Ishikawa (cell line): Measurements from ENCODE around the gene PLXNC1.

Experiments
- CEBPB ChIP-seq: IDR thresholded peaks from 2 replicates; pipeline ENCODE4 v1.6.1; 2012
- CREB1 ChIP-seq: IDR thresholded peaks from 2 replicates; pipeline ENCODE4 v1.6.1; 2012; ENCODE audit warnings: low read depth
- EGR1 ChIP-seq: IDR thresholded peaks from 2 replicates; pipeline ENCODE4 v1.6.1; 2012
- EP300 ChIP-seq: IDR thresholded peaks from 2 replicates; pipeline ENCODE4 v1.6.1; 2012; ENCODE audit warnings: borderline replicate concordance
- FOXM1 ChIP-seq: IDR thresholded peaks from 2 replicates; pipeline ENCODE4 v1.6.1; 2012; ENCODE audit warnings: low read depth, borderline replicate concordance
- MAX ChIP-seq: IDR thresholded peaks from 2 replicates; pipeline ENCODE4 v1.6.1; 2012
- NFIC ChIP-seq: IDR thresholded peaks from 2 replicates; pipeline ENCODE4 v1.6.1; 2012
- RAD21 ChIP-seq: IDR thresholded peaks from 2 replicates; pipeline ENCODE4 v1.6.1; 2012; ENCODE audit warnings: low read depth
- REST ChIP-seq: IDR thresholded peaks from 2 replicates; pipeline ENCODE4 v1.6.1; 2012; ENCODE audit warnings: low read depth, mild to moderate bottlenecking
- TAF1 ChIP-seq: IDR thresholded peaks from 2 replicates; pipeline ENCODE4 v1.6.1; 2012; ENCODE audit warnings: low read depth, mild to moderate bottlenecking
- TCF12 ChIP-seq: IDR thresholded peaks from 2 replicates; pipeline ENCODE4 v1.6.1; 2012; ENCODE audit warnings: low read depth
- TEAD4 ChIP-seq: IDR thresholded peaks from 2 replicates; pipeline ENCODE4 v1.6.1; 2012
- YY1 ChIP-seq: IDR thresholded peaks from 2 replicates; pipeline ENCODE4 v1.6.1; 2012; ENCODE audit warnings: low read depth
- ZBTB7A ChIP-seq: IDR thresholded peaks from 2 replicates; pipeline ENCODE4 v1.6.1; 2012; ENCODE audit warnings: low read depth
- TF ChIP-seq, protein P1 (sequence below): IDR thresholded peaks from 2 replicates; pipeline ENCODE4 v1.6.1; 2012

PLXNC1 gene

DNA sequence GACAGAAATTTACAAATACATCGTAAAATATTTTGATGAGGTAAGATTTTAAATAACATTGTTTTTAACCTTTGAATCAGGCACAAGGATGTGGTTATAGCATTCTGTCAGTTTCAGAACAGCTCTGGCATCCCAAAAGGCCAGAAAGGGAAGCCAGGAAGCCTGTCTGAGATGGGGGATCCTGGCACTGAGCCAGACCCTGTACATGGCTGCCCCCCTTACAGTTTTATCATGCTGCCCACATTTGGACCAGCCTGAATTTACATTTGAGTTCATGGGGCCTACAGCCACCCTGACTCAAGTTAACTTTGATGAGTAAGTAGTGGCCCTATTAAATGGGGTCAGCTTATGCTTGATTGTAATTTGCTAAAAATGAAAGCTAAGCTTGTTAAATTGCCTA is 155.6 kb downstream of the PLXNC1 start:
- no peak for TF ChIP-seq RAD21
- TF ChIP-seq, protein P1, sequence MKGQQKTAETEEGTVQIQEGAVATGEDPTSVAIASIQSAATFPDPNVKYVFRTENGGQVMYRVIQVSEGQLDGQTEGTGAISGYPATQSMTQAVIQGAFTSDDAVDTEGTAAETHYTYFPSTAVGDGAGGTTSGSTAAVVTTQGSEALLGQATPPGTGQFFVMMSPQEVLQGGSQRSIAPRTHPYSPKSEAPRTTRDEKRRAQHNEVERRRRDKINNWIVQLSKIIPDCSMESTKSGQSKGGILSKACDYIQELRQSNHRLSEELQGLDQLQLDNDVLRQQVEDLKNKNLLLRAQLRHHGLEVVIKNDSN = no peak

- TF ChIP-seq EP300 = no peak
- no peak for TF ChIP-seq FOXM1
- no peak for TF ChIP-seq TEAD4
- TF ChIP-seq EGR1 = no peak
- no peak for TF ChIP-seq TCF12
- TF ChIP-seq YY1 = no peak
Observed at GRCh38 chr12:94304566-94305061, 156.2 kb downstream of the PLXNC1 start.

- TF ChIP-seq REST (no peak), TCF12 (no peak), YY1 (no peak), ZBTB7A (no peak), EP300 (no peak), FOXM1 (no peak), MAX (no peak), RAD21 (no peak), EGR1 (no peak), CREB1 (no peak), TAF1 (no peak), TEAD4 (no peak), CEBPB (no peak)
- TF ChIP-seq, protein P1 = no peak
Observed at GRCh38 chr12:94305130-94305957, 157.0 kb downstream of the PLXNC1 start.

DNA sequence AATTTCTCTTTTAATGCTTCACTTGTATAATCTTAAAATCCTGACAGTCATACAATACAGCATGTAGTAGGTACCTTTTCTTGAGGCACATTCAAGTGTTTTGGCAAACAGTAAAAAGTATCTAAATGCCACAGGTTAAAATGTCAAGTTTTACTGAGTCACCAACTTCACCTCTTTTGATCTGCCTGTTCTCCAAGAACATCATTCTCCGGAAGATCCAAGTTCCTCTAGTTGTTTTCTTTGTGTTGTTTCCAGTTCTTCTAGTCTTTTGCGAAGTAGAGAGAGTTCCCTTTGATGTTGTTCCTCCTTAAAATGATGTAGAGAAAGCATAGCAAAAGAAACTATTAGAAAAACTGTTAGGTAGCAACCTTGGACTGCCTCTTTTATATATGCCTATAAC is 160.2 kb downstream of the PLXNC1 start:
- TF ChIP-seq CREB1 = no peak
- TF ChIP-seq EGR1 = no peak
- no peak for TF ChIP-seq TCF12
- TF ChIP-seq REST = no peak
- TF ChIP-seq MAX = no peak
- TF ChIP-seq ZBTB7A = no peak
- no peak for TF ChIP-seq EP300
- TF ChIP-seq FOXM1 = no peak
- TF ChIP-seq YY1 = no peak
- TF ChIP-seq TAF1 = no peak
- TF ChIP-seq CEBPB = no peak
- no peak for TF ChIP-seq NFIC
- no peak for TF ChIP-seq TEAD4
- TF ChIP-seq, protein P1 = no peak
- no peak for TF ChIP-seq RAD21

GRCh38 chr12:94309373-94309772 is 161.0 kb downstream of the PLXNC1 start:
- TF ChIP-seq REST (no peak), EP300 (no peak), YY1 (no peak), ZBTB7A (no peak), CEBPB (no peak), CREB1 (no peak), TCF12 (no peak), TAF1 (no peak), EGR1 (no peak), NFIC (no peak), RAD21 (no peak), FOXM1 (no peak), TEAD4 (no peak), MAX (no peak)
- TF ChIP-seq, protein P1 = no peak
